Activated CD4-positive, CD25-positive, alpha-beta regulatory T cell treated with anti-CD3 and anti-CD28 coated beads, Interleukin-2, amount 50 U/mL, for 16 hours (primary cell): Measurements from ENCODE around the gene DHX35.
A peak's percentile ranks its signal among the peaks of the same experiment; 100 is the strongest.

Experiments
- DNase-seq: peaks from one replicate; pipeline ENCODE4 v3.0.0-alpha.2; 2020; ENCODE audit warnings: low read depth, low spot score

The DHX35 gene

GRCh38 chr20:38962044-38962927 lies at the start of gene DHX35:
Gene DHX35, plus strand, starts transcription at chr20:38962344. Its CDS starts 24 bp downstream, at chr20:38962368.
- peak; percentile 96 for DNase-seq

- DNase-seq: no peak
These were observed 46.8 kb upstream of the DHX35 start for GRCh38 chr20:38915355-38915754.

- no peak for DNase-seq
These were observed 44.5 kb upstream of the DHX35 start for GRCh38 chr20:38917657-38918056.

DNA sequence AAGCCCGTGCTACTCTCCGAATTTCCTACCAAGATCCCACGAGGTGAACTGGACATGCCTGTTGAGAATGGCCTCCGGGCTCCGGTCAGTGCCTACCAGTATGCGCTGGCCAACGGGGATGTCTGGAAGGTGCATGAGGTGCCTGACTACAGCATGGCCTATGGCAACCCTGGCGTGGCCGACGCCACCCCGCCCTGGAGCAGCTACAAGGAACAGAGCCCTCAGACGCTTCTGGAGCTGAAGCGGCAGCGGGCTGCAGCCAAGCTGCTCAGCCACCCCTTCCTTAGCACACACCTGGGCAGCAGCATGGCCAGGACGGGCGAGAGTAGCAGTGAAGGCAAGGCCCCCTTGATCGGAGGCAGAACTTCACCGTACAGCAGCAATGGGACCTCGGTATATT lies 44.0 kb upstream of the DHX35 start:
- no peak for DNase-seq

- DNase-seq: no peak
These were observed 42.5 kb upstream of the DHX35 start for GRCh38 chr20:38919683-38920082.

DNA sequence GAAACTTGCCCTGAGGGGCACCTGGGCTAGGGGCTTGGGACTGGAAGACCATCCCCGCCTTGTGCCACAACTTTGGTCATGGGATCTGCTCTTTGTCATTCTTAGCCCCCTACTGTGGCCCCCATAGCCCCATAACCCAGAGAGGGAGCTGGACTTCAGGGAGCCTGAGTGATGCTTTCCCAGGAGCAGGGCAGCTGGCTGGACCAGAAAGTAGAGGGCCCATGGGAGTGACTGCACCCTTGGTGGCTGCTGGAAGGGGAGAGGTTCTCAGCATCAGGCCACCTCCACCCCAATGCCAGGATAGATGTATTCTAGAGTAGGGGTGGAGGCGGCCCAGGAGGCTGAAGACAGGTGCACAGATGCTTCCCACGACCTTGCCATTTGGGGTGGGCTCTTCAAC lies 41.7 kb upstream of the DHX35 start:
- DNase-seq: no peak

GRCh38 chr20:38920851-38921250 lies 41.3 kb upstream of the DHX35 start:
- no peak for DNase-seq

GRCh38 chr20:38924718-38925117 lies 37.4 kb upstream of the DHX35 start:
- no peak for DNase-seq

- DNase-seq: peak; percentile 88
These were observed 35.8 kb upstream of the DHX35 start, which contains the start of gene FAM83D for GRCh38 chr20:38926142-38926933. Gene FAM83D, plus strand, starts transcription at chr20:38926417. Its CDS starts 26 bp downstream, at chr20:38926443.

GRCh38 chr20:38926934-38927616 lies 35.1 kb upstream of the DHX35 start:
- DNase-seq: no peak

DNA sequence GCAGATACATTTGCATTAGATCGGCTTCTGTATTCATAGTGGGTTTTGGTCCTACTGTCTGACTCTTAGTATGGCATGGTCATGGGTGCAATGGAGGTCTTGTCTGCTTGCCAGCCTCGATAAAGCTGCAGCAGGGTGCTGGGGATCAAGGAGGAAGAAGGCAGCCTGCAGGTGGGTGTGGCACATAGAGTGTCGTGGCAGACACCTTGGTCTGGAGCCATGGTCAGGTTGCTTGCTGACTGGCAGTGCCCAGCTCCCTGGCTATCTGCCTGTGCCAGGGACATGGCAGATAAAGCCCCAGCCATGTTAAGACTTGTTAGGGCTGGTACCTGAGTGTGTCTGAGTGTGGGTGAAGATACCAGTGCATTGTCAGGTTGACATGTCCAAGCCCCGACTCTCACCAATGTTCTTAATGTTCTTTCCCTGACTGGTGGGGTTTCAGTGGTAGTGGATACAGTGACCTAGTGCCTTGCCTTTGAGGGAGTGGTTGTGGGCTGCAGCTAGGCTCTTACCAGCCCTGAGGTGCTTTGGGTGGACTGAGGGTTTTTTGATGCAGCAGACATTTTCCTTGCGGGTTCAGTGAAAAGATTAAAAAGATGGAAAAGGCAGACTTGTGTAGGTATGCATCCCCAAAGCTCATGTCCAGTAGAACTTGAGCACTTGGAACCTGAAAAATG lies 34.1 kb upstream of the DHX35 start:
- no peak for DNase-seq

GRCh38 chr20:38930242-38930569 lies 31.9 kb upstream of the DHX35 start:
- no peak for DNase-seq

- no peak for DNase-seq
These were observed 30.2 kb upstream of the DHX35 start for GRCh38 chr20:38931984-38932383.

GRCh38 chr20:38932457-38933120 lies 29.6 kb upstream of the DHX35 start:
- no peak for DNase-seq

GRCh38 chr20:38934530-38934929 lies 27.6 kb upstream of the DHX35 start:
- DNase-seq: no peak

- no peak for DNase-seq
These were observed 26.9 kb upstream of the DHX35 start for GRCh38 chr20:38935285-38935684.

GRCh38 chr20:38935967-38936407 lies 26.2 kb upstream of the DHX35 start:
- no peak for DNase-seq

GRCh38 chr20:38937000-38937399 lies 25.1 kb upstream of the DHX35 start:
- DNase-seq: no peak

DNA sequence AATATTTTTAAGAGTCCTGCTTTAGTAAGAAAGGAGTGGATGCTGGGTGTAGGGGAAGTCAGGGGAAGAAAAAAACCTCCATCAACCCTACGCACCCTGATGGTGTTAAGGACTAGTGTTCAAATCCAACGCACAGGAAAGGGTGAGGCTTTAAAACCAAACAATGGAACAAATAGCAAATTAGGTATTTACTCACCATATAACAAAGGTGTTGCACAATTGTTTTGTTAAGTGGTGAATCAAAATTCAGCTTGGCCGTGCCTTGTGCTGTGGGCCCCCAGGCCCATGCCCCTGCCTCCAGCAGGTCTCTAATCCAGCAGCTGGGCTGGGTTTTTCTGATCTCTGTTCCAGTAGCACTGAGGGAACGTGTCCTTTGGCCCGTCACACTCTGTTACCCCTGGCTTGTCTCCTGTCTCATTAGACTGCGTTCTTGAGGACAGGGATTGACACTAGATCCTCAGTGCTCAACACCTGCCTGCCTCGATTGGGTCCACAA lies 24.1 kb upstream of the DHX35 start:
- DNase-seq: no peak

DNA sequence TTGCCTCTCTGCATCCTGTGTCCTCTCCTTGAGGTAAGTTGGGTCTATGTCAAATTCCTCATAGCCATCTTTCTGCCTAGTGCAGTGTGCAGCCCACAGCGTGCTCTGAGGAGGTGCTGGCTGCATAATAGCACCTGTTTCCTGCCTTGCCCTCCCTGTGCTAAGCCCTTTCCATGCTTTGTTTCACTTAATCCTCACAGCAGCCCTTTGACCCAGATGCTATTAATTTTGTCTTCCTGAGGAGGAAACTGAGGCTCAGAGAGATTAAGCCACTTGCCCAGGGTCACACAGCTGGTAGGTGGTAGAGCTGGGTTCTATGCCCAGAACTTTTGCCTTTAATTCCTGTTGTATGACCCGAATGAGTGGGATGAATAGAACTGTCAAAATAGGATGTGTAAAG lies 22.5 kb upstream of the DHX35 start:
- DNase-seq: no peak

GRCh38 chr20:38940644-38941043 lies 21.5 kb upstream of the DHX35 start:
- DNase-seq: no peak
